Measurements from ENCODE around the gene NHLRC2.
A peak's percentile ranks its signal among the peaks of the same experiment; 100 is the strongest.
"Not testable (repeated sequence)": the region's sequence is repeated elsewhere in the genome, so short reads cannot be mapped to it uniquely, and the experiment has no call there.

NHLRC2 gene

DNA sequence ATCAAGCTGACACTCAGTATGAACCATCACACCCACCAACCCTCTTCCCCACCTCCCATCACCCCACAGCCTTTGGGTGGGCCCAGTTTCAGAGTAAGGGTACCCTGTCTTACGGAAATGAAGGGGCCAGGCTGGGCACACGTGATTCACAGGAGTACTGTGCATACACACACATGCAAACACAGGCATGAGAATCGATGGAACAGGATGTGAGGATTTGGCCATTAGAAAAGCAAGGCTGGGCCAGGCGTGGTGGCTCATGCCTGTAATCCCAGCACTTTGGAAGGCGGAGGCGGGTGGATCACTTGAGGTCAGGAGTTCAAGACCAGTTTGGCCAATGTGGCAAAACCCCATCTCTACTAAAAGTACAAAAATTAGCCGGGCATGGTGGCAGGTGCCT lies 88.7 kb downstream of the NHLRC2 start:
- DNase-seq (ENCODE audit: low spot score) = not testable (repeated sequence)

DNA sequence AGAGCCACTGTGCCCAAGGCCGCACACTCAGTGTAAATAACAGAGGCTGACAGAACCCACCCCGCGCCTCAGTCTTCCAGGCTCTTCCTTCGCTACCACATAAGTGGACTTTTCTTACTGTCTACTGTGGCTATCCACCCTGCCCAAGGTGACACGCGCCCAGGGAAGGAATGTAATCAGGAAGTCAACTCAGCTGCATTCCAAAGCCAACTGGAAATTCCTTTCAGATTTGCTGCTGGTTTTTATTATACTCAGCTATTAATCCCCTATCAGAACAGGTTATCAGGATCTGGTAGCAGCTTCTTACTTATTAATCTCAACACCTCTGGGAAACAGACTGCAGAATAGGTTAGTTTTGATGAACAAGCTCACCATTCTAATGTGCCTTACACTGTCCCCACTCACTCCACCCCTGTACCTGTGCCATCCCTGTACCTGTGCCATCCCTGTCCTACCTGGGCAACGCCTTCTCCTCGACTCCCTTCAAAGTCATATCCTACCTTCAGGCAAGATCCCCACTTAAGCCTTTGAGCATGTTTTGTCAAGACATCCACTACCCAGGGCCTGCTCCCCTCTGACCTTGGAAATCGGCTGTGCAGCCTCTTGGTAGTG lies 90.7 kb downstream of the NHLRC2 start:
- DNase-seq (ENCODE audit: low spot score) = no peak

DNA sequence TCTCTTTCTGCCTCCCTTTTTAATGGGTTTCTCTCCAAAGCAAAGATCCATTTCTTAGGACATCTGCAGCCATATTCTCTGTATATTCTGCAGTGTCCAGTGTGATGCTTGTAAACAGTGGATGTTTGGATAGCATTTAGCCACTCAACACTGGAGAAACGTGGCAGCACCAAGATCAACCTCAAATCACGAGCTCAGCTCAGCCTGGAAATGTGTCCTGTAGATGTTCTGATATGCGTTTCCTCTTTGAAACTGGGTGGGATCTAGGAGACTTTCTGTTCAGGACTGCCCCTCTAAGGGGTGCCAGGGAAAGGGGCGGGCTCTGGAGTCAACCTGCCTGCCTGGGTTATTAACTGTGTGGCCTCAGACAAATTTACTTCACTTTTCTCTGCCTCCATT lies 91.2 kb downstream of the NHLRC2 start:
- no peak for DNase-seq (ENCODE audit: low spot score)

DNA sequence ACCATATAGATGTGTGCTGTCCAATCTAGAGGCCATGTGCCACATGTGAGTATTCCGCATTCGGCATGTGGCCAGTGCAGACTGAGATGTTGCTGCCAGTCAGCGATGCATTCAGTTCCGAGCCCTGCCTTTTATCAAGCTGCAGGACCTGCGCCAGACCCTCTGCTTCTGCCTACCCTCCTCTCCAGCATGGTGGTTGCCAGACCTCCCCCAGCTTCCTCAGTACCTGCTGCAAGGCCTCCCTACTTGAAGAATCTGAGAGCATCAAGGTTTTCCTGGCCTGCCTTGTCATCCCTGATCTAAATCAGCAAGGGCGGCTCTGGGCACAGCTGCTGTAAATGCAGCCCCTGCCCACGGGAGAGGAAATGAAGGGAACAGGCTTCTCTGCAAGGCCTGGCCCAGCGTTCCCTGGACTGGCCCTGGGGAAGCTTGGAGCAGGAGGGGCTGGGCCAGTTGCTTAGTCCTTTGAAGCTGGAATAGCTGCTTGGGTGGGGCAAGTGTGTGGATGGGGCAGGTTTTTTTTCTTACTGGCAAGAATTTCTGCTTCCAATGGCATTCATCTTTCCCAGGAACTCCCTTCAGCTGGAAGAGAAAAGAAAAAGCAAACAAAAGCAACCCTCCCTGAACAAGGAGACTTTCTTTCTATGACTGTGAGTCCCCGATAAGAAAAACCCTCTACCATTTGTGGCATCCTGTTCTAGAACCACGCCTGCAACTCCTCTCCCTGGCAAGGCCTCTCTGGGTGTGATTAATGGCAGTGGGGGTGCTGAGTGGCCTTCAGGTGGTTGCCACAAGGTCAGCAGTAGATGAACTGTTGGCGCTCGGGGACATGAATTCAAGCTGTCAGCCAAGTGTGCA lies 93.0 kb downstream of the NHLRC2 start:
- DNase-seq (ENCODE audit: low spot score) = no peak

DNA sequence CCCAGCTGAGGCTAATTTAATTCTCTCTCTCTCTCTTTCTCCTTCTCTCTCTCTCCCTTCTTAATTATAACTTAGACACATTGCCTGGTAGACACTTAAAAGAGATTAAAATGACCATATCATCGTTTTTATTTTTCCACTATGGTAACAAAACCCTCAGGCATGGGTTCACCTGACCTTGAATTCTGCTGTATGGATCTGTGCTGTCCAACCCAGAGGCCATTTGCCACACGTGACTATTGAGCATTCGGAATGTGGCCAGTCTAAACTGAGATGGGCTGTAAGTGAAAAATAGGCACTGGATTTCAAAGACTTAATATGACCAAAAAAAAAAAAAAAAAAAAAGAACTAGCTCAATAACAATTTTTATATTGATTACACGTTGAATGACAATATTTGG lies 93.6 kb downstream of the NHLRC2 start:
- DNase-seq (ENCODE audit: low spot score) = no peak

DNA sequence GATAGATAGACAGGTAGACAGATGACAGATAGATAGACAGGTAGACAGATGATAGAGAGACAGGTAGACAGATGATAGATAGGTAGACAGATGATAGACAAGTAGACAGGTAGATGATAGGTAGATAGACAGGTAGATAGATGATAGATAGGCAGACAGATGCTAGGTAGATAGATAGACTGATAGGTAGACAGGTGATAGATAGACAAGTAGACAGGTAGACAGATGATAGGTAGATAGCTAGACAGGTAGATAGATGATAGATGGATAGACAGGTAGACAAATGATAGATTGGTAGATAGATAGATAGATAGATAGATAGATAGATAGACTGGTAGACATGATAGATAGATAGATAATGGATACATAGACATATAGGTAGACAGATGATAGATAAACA lies 95.8 kb downstream of the NHLRC2 start:
- no peak for DNase-seq (ENCODE audit: low spot score)

DNA sequence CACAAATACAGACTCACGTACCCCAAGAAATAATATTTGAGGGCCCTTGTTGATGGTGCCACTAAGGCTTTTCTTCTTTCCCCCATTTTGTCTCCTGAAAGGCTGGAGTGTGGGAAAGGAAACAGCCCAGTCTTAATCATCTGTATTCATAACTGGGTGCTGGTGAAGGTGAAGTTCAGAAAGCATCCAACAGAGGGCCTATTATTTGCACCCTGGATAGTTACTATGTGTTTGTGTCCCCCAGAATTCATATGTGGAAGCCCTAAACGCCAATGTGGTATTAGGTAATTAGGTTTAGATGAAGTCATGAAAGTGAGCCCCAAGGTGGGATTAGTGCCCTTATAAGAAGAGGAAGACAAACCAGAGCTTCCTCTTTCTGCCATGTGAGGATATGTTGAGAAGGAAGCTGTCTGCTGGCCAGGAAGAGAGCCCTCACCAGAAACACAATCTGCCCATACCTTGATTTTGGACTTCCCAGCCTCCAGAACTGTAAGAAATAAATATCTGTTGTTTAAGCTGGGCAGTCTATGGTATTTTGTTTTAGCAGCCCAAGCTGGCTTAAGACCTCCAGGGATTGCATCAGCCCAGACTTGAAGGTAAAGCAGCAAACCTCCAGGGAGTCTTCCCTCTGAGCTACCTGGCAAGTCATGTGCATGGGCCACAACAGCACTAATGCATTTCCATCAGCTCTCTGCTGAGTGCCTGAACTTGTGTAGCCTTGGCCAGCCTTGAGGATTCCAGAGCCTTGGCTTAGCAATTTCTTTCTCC lies 99.2 kb downstream of the NHLRC2 start:
- DNase-seq (ENCODE audit: low spot score) = no peak

DNA sequence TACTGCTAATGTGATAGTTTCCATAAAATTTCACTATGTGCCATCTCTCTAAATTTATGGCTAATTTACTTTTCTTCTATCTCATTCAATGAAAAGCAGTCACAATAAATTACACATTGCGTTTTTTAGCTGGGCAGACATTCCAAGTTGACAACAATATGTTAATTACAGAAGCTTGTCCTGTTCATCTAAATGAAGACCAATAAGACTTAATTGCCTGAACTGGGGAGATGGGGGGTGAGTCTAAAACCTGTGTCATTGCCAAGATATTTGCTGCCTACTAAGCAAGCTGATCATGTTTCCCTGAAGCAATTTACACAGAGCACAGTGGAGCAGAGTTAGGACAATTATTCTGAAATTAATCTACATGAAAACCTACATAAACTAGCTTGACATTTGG lies 99.9 kb downstream of the NHLRC2 start:
- no peak for DNase-seq (ENCODE audit: low spot score)

DNA sequence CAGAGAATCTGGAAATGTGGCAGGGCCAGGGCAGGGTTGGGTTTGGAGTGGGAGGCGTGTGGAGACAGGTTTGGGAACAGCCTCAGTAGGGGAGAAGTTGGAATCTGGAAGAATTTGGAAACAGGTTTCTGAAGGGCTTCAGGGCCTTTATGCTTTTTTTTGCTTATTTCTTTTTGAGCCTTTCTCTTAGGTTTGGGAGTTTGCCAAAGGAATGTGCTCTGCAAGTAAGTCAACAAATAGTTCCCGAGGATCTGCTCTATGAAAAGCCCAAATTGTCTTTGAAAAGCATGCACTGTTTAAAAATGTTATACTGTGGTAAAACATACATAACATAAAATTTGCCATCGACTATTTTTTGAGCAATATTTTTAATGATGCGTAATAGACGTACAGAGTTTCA lies 102.6 kb downstream of the NHLRC2 start:
- DNase-seq (ENCODE audit: low spot score) = no peak

DNA sequence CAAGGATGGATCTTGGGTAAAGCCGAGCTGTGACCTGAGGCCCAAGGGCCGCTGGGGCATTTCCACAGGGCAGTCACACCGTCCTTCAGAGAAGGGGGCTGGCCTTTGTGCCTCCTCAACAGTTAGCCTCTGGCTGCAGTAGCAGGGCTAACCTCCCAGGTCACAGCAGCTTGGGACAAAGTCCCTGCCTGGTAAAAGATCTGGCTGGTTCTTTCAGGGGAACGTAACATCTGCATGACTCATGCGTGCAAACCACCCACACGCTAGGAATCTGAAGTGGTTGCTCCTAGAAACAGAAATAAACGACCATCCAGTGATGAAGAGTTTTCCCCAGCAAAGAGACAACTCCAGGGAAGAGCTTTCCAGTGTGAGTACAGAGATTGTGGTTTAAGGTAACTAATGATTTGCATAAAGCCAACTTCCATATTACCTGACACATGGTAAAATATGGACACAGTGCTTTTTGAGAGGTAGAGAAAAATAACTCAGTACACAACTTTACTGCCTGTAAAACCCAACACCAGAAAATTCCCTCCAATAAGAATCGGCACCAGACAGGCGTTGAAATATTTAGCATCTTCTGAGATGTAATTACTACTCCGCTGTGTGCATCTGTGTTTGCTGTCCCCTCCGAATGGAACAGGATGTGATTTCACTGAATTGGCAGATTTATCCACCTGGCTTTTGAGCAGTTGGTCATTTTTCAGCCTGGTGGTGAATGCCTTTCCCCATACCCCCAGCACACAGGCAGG lies 104.3 kb downstream of the NHLRC2 start:
- no peak for DNase-seq (ENCODE audit: low spot score)

DNA sequence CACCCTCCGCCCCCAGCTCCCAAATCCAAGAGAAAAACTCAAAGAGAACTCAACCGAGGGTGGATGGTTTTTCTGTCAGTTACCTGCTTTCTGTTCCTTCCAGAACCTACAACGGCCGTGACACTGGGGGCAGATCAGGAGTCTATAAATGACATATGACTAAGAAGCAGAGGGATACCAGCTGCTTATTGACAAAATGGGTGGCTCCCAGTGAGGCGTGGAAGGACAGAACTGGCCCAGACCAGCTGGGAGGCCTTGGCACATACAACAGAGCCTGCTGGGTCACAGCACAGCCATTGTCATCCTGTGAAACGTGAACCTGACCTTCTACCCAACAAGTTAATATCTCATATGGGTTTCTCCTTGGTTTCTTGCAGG lies 104.9 kb downstream of the NHLRC2 start:
- no peak for DNase-seq (ENCODE audit: low spot score)

DNA sequence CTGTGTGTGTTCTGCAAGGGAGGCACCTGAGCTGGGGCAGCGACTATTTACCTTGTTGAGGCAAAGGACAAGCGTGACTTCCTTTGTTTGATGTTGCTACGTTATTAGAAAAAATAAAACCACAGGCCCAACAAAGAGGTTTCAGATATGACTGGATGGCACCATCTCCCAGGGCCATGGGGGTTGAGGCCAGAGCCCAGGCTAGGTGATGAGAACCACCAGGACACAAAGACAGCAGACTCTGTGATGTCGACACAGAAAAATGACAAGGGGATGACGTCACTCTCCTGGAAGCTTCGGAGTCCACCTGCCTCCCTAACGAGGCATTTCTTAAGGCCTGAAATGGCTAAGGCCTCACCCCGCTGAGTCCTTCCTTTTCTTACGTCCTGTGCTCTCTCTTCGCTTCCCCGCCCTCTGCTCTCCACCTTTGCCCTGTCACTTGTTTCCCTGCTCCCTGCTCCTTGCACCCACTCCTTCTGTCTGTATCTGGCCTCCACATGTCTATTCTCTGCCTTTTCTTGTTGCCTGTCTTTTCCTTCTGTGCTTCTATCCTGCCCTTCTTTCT lies 106.2 kb downstream of the NHLRC2 start:
- DNase-seq (ENCODE audit: low spot score) = peak; percentile 8

DNA sequence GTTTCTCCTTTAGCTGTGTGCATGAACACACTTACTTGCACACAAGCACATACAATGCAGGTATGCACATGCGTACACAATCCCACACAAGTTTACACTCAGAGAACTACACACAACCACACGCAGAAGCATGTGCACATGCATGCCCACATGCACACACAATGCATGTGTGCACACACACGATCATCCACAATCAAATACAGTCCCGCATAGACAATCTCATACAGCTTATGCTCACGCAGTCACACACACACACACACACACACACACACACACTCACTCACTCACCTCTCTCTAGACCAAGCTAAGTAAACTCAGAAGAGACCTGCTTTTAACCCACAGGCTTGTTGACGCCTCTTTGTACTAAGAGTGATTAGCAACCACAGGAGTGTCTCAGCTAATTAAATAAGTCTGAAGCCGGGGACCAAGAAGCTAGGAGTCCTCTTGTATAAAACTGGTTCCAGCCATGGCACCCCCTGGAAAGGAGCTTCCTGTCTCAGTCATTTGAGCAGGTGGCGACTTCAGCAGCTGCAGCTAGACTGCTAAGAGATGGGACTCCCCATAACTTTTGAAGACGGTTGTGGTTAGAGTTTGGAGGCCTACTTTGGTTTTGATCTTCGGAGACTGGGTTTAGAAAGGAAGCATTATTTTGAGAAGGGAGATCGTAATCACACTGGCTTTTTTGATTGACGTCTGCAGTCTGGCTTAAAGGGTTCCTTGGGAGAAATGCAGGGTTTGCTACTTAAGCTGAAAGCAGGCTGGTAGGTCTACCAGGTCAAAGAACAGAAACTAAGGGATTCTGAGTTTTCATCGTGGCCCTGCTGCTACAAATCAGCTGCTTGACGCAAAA lies 106.9 kb downstream of the NHLRC2 start:
- DNase-seq (ENCODE audit: low spot score) = no peak

DNA sequence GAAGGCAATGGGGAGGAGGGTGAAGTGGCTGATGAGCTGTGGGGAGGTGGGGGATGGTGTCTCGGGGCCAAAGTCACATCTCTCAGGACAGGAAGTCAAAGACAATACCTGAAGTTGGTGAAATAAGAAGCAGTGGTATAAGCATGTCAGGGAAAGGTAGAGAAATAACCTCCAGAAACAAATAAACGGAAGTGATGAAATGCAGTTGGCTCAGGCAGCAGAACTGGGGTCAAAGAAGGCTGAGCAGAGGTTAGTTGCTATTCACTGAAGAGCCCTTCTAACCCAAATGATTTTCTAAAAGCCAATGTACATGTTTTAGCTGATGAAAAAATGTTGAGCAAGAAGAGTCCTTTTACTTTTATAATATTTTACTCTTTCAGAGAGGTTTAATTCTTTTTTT lies 110.6 kb downstream of the NHLRC2 start:
- DNase-seq (ENCODE audit: low spot score) = no peak

DNA sequence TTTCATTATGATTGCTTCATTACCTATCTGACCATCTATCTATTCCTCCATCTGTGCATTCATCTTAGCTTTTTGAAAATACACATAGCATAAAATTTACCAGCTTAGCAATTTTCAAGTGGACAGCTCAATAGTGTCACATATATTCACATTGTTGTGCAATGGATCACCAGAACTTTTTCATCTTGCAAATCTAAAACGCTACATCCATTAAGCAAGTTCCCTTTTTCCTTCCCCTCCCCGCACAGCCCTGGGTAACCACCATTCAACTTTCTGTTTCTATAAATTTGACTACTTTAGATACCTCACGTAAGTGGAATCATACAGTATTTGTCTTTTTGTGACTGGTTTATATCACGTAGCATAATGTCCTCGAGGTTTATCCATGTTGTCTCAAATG lies 111.2 kb downstream of the NHLRC2 start:
- no peak for DNase-seq (ENCODE audit: low spot score)
